ENCODE results near the gene ANKRD17. TPM values are rescaled to one million over a fixed set of nuclear protein-coding genes. Genes with fewer than 3 reads are reported as not detected.
A peak's percentile ranks its signal among the peaks of the same experiment; 100 is the strongest.

Gene ANKRD17
- total RNA-seq, 1 donor from 2014 or later, result 55.5 TPM

GRCh38 chr4:73070074-73070390 lies 188.6 kb downstream of the ANKRD17 start:
- H3K27ac ChIP-seq, result peak overlapping the region; percentile 87
- TF ChIP-seq POLR2AphosphoS5 (IDR thresholded peaks at IDR 0.05; ENCODE audit: insufficient read depth in 1 of 2, low read depth in 1 of 2), result no peak
- TF ChIP-seq POLR2A (IDR thresholded peaks at IDR 0.05), result no peak
- no peak for TF ChIP-seq CTCF (IDR thresholded peaks at IDR 0.05)
- DNase-seq (ENCODE audit: extremely low spot score in 2 of 2), result no peak
- H3K27me3 ChIP-seq, result no peaks in the 10 kb centered on the region
- H3K4me1 ChIP-seq, result no peaks in the 10 kb centered on the region
- intact Hi-C loops (cut with DNase I), result no loop called here
- peak overlapping the region; percentile 72 to 80 for H3K4me3 ChIP-seq
- H3K36me3 ChIP-seq, result peaks cover 0 to 6% of the 10 kb centered on the region in 2 donors
- no peaks in the 10 kb centered on the region for H3K9me3 ChIP-seq

GRCh38 chr4:73069338-73070073 lies 189.1 kb downstream of the ANKRD17 start, which contains the start of gene COX18:
Gene COX18, minus strand, starts transcription at chr4:73069716. Its CDS starts 67 bp downstream, at chr4:73069649.
- peak in 1 of 3 experiments; percentile 11 for TF ChIP-seq CTCF (IDR thresholded peaks at IDR 0.05)
- peak in 1 of 2 donors; percentile 59 for TF ChIP-seq POLR2A (IDR thresholded peaks at IDR 0.05)
- peak; percentile 96 to 99 for TF ChIP-seq POLR2AphosphoS5 (IDR thresholded peaks at IDR 0.05; ENCODE audit: insufficient read depth in 1 of 2, low read depth in 1 of 2)
- Histone ChIP-seq H3K4me1 (no peaks in the 10 kb centered on the region), H3K36me3 (peaks cover 0 to under 1% of the 10 kb centered on the region in 2 donors), H3K4me3 (peak within 1 kb of the TSS; percentile 72 to 80), H3K9me3 (no peaks in the 10 kb centered on the region), H3K27me3 (no peaks in the 10 kb centered on the region), H3K27ac (peak within 1 kb of the TSS; percentile 87)
- DNase-seq (ENCODE audit: extremely low spot score in 2 of 2), result peak; percentile 98
- intact Hi-C loops (cut with DNase I), result loop anchor here (2.0 kb wide), 1 partner anchor 189 kb away; the partner anchor contains the start of gene ANKRD17

GRCh38 chr4:73068491-73069337 lies 189.9 kb downstream of the ANKRD17 start:
- intact Hi-C loops (cut with DNase I), result loop anchor here (2.0 kb wide), 1 partner anchor 190 kb away; the partner anchor contains the start of gene ANKRD17
- peak overlapping the region; percentile 72 to 80 for H3K4me3 ChIP-seq
- H3K4me1 ChIP-seq, result no peaks in the 10 kb centered on the region
- no peak for DNase-seq (ENCODE audit: extremely low spot score in 2 of 2)
- H3K27ac ChIP-seq, result peak overlapping the region; percentile 87
- TF ChIP-seq POLR2AphosphoS5 (IDR thresholded peaks at IDR 0.05; ENCODE audit: insufficient read depth in 1 of 2, low read depth in 1 of 2), result no peak
- no peak for TF ChIP-seq POLR2A (IDR thresholded peaks at IDR 0.05)
- no peak for TF ChIP-seq CTCF (IDR thresholded peaks at IDR 0.05)
- H3K9me3 ChIP-seq, result no peaks in the 10 kb centered on the region
- no peaks in the 10 kb centered on the region for H3K36me3 ChIP-seq
- no peaks in the 10 kb centered on the region for H3K27me3 ChIP-seq

GRCh38 chr4:73067971-73068394 lies 190.6 kb downstream of the ANKRD17 start:
- intact Hi-C loops (cut with DNase I), result loop anchor here (2.0 kb wide), 1 partner anchor 191 kb away; the partner anchor contains the start of gene ANKRD17

More at GRCh38 chr4:73067971-73068394, 190.6 kb downstream of the ANKRD17 start:
- TF ChIP-seq CTCF (IDR thresholded peaks at IDR 0.05) (no peak), POLR2A (IDR thresholded peaks at IDR 0.05) (no peak), POLR2AphosphoS5 (IDR thresholded peaks at IDR 0.05; ENCODE audit: insufficient read depth in 1 of 2, low read depth in 1 of 2) (no peak)
- no peak for DNase-seq (ENCODE audit: extremely low spot score in 2 of 2)
- peak overlapping the region; percentile 87 for H3K27ac ChIP-seq
- H3K4me1 ChIP-seq, result no peaks in the 10 kb centered on the region
- H3K27me3 ChIP-seq, result no peaks in the 10 kb centered on the region
- no peaks in the 10 kb centered on the region for H3K36me3 ChIP-seq
- H3K9me3 ChIP-seq, result no peaks in the 10 kb centered on the region
- H3K4me3 ChIP-seq, result peak overlapping the region; percentile 72 to 80

Data from vagina (tissue), 2 donors.